Pons (tissue), 1 donor: ENCODE measurements around the gene ESPNL.

Source experiments
- DNase-seq: peaks from one replicate; pipeline ENCODE4 v3.0.0-alpha.2; 2016; ENCODE audit warnings: low spot score

ESPNL gene

DNA sequence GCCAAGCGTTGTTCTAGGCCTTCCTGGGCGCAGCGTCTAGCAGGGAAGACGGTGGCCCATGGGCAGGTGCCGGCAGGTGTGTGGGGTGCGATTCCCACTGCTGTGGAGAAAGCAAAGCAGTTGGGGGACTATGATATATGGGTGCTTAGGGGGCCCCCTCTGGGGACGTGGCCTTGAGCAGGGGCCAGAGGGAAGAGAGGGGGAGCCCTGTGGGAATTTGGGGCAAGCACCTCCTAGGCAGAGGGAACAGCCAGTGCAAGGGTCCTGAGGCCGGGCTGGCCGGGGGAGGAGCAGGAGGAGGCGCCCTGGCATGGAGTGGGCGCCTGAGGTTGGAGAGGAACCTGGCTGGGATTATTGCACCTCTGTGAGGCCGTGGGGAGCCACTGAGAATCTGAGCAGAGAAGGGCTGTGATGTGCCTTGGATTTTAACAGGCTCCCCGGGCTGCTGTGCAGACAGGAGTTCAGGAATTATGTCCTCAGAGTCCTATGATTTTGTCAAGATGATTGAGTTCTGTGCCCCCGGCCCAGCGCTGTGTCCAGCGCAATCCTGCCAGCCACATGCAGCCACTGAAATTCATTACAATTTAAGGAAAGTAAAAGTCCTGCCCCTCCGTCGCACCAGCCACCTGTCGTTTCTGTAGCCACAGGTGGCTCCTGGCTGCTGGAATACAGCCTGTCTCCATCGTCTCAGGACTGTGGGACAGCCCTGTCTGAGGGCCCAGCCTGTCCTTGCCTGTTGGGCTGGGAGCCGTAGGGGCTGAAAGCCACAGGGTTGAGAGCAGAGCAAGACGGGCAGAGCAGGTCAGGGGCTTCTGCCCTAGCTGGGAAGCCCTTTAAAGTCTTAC lies 29.2 kb downstream of the ESPNL start:
- DNase-seq = no peak

GRCh38 chr2:238130111-238130695 lies 30.1 kb downstream of the ESPNL start:
- no peak for DNase-seq

- DNase-seq = no peak
Observed at GRCh38 chr2:238130696-238131628, 30.8 kb downstream of the ESPNL start.

DNA sequence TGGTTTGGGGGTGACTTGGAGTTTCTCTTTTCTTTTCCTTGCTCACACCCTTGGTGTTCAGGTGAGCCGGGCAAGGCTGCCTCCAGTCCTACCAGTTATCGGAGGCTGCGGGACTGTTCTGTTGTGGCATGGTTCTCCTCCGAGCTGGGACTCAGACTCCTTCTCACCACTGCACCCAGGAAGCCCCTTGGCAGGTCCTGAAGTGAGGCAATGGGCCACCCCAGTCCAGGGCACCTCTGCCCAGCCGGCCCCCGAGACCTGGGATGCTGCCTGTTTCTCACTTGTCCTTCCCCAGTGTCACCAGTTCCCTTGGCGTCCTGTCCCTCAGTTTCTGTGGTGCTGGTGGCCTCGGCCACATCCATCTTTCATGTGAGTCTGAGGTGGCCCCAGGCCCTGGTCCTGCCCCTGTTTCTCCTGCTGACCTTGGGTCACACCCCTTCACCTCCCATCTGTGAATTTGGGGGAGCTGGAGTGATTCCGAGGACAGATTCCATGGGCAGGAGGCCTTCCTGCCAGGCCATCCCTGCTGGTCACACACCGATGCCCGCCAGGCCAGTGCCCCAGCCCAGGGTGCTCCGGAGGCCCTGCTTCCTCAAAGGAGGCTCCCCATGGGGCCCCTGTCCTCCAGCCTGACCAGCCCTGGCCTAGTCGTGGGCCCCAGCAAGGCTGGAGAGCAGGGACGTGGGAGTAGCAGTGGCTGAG lies 31.8 kb downstream of the ESPNL start:
- DNase-seq = no peak

- no peak for DNase-seq
Observed at GRCh38 chr2:238132463-238133450, 32.6 kb downstream of the ESPNL start.

DNA sequence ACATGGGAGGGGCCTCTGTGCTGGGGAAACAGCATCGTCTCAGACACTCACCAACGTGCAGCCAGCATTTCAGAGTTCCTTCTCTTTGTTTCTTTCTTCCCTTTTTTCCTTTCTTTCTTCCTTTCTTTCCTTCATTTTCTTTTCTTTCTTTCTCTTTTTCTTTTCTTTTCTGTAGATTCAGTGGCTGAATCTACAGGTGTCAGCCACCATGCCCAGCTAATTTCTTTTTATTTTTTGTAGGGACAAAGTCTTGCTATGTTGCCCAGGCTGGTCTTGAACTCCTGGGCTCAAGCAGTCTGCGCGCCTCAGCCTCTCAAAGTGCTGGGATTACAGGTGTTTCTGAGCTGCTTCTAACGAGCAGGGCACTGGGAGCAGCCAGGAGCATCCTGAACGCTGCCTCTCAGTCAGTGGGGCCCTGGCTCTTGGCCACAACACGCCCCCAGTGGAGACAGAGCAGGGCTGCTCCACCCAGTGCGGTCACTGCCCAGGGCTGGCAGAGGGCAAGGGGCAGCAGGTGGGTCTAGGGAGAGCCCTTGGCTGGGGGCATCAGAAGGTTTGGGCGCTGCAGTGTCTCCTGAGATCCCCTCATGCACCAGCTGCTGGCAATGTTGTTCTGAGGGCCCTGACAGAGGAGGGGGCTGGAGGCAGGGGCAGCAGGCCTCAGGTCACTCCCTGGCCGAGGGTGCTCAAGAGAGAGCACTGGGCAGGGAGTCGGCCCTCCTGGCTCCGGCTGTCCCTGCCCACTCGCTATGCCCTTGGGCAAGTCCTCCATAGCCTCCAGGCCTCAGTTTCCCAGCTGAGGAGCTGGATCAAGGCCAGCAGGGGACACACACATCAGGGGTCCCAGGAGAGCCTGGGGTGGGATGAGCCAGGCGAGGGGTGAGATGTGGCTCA lies 33.6 kb downstream of the ESPNL start:
- no peak for DNase-seq

- DNase-seq = no peak
Observed at GRCh38 chr2:238134393-238134785, 34.2 kb downstream of the ESPNL start.

GRCh38 chr2:238135601-238136150 lies 35.5 kb downstream of the ESPNL start:
- DNase-seq = no peak

DNA sequence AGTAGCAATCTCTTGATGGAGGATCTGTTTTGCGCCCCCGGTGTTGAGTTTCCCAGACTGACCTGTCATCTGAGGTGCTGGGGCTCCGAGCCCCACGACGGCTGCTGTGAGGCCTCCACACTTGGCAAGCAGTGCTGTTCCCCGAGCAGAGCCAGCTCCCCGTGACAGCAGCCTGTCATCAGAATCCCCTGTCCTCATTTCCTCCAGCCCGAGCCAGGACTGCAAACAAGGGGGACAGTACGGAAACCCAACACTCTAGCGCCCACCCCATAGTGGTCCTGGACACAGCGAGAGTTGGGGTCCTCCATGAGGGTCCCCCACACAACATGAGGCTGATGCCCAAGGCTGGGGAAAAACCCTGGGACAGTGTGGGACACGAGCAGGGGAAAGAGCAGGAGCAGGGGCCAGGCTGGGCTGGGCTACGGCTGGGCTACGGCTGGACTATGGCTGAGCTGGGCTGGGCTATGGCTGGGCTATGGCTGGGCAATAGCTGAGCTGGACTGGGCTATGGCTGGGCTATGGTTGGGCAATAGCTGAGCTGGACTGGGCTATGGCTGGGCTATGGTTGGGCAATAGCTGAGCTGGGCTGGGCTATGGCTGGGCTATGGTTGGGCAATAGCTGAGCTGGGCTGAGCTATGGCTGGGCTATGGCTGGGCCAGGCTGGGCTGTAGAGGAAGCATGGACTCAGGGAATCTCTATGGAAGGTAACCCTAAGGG lies 36.8 kb downstream of the ESPNL start:
- DNase-seq = no peak

GRCh38 chr2:238137885-238138284 lies 37.7 kb downstream of the ESPNL start:
- no peak for DNase-seq

GRCh38 chr2:238138331-238139195 lies 38.4 kb downstream of the ESPNL start, which contains the start of gene KLHL30:
TSS of gene KLHL30 (plus strand) at chr2:238138668. CDS start at chr2:238140755, 2,087 bp downstream.
- DNase-seq = no peak

DNA sequence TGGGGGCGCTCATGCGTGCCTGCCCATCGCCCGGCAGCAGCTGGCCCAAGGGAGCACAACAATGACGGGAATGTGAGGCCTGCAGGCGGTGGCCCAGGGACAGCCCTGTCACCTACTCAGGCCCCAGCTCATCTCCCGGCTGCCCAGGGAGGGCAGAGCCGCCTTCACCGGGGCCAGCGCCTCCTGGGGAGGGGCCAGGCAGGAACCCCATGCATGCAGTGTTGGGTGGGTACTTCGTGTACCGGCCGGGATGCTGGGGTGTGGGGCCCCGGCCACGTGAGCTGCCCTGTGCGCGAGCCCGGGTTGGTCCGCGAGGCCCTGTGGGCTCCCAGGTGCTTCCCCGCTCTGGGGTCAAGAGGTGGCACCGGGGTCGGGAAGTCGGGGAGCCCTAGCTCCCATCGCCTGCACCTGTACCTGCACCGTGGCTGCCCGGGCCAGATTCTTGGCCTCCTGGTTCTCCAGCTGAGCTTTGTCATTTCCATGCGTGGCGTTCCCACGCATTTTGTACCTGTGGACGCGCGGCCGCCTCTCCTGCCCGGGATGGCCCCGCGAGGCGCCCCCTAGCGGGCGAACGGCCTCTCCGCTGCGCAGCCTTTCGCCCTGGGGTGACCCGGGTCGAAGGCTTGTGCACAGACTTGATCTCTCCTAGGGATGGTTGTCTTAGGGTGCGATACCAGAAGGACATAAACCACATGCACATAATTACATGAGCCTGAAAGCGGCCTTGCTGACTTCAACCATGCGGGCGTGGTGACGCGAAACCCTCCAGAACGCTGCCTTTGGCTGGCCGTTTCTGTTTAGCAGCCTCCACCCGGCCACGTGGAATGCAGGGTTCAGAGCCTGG lies 39.3 kb downstream of the ESPNL start:
- DNase-seq = no peak

DNA sequence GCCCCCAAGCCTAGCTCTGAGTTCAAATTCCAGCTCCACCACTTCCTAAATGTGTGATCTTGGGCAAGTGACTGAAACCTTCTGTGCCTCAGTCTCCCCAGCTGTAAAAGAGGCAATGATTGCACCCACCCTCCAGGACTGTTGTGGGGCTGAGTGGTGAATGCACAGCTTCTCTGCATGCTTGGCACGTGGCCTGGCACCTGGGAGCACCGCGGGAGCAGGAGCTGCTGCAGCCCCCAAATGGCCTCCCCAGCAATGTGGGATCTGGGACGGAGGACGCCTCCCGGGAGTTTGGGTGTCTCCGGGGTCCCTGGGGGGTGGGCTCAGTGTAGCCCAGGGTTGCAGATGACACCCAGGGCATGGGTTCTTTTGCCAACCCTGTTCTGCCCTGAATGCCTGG lies 39.9 kb downstream of the ESPNL start:
- no peak for DNase-seq

GRCh38 chr2:238140721-238141540 lies 40.8 kb downstream of the ESPNL start:
- no peak for DNase-seq

DNA sequence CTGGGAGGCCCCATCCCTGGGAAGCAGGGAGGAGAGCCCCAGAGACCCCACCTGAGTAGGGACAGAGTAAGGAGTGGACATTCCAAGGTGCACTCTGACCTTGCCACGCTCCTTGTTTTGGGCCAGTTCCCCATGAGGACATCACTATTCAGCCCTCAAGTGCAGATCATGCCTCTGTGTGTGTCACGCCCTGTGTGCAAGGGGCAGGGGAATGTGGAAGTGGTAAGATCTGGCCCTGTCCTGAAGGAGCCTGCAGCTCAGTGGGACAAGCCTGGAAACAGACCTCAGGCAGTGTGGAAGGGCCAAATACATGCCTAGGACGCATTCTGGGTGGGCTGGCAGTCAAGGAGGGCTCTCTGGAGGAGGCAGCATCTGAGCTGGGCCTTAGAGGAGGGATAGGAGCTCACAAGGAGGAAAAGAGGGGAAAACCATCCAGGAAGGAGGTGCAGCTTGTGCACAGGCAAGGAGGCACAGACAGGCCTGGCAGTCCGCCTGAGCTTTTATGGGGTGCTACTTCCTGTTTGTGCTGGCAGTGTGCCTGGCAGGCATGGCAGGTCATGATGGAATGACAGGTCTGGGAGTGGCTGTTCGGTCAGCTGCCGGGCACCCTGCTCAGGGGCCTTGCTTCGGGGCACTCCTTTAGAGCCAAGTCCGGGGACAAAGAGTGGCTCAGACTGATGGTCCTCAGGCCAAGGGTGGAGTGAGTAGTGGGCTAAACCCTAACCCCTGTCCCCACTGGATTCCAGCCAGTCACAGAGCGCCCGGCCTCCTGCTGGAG lies 41.6 kb downstream of the ESPNL start:
- DNase-seq = no peak
